ENCODE results near the gene FABP2. TPM values are rescaled to one million over a fixed set of nuclear protein-coding genes. Genes with fewer than 3 reads are reported as not detected.
"Not testable (repeated sequence)": the region's sequence is repeated elsewhere in the genome, so short reads cannot be mapped to it uniquely, and the experiment has no call there.

Gene FABP2
- polyA plus RNA-seq, 3 donors from 2014 or later: not detected

- Mint-ChIP-seq H3K4me3 (no peak overlapping the region), H3K36me3 (peaks cover 0 to 3% (median 0%) of the 10 kb centered on the region in 3 donors), H3K27me3 (ENCODE audit: low read depth in 3 of 3) (peaks cover 0 to 4% (median 4%) of the 10 kb centered on the region in 3 donors), H3K9me3 (peaks cover 0 to 3% (median 0%) of the 10 kb centered on the region in 6 donors), H3K4me1 (no peaks in the 10 kb centered on the region), H3K27ac (no peak overlapping the region)
- no peak for DNase-seq
Measured at GRCh38 chr4:119337010-119337409, 15.1 kb upstream of the FABP2 start.

- H3K36me3 Mint-ChIP-seq; H3K9me3 Mint-ChIP-seq; DNase-seq; H3K27ac Mint-ChIP-seq; H3K4me3 Mint-ChIP-seq; H3K4me1 Mint-ChIP-seq; H3K27me3 Mint-ChIP-seq (ENCODE audit: low read depth in 3 of 3): not testable (repeated sequence)
Measured at GRCh38 chr4:119336332-119336979, 14.5 kb upstream of the FABP2 start.

DNA sequence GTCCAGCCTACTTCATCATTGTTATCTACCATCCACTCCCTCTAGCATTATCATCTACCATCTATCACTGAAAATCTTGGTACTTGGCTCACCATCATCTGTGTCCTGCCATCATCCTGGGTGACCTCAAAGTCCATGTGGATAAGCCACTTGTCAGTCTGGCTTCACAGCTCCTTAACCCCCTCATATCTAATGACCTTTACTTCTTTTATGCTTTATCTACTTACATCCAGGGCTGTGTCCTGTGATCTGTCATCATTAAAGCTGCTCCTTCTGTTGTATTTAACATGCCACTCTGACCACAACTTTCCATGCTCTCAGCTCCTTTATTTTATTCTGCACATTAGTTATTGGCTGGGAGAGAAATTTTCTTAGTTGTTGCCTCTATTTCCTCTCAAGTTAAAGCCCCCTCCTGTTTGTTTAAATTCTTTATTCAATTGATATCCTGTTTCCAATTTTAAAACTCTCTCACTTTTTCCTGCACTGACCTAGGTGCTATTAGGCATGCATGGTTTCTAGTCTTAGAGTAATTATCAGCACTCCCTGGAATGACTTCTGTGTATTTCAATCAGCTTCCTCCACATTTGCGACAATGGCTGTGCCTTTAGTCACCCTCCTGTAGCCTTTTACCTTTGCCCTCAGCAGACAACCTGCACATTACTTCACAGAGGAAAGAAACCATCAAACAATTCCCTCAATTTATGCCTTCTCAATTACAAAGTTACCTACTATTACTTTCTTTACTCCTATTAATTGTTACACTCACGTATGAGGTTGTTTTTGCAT is 8.1 kb upstream of the FABP2 start:
- H3K4me3 Mint-ChIP-seq: no peak overlapping the region
- peaks cover 0 to 3% (median 3%) of the 10 kb centered on the region in 3 donors for H3K36me3 Mint-ChIP-seq
- H3K27ac Mint-ChIP-seq: no peak overlapping the region
- H3K27me3 Mint-ChIP-seq (ENCODE audit: low read depth in 3 of 3): peaks cover 0 to 9% (median 0%) of the 10 kb centered on the region in 3 donors
- H3K9me3 Mint-ChIP-seq: peaks cover 0 to 3% (median 0%) of the 10 kb centered on the region in 6 donors
- DNase-seq: no peak
- H3K4me1 Mint-ChIP-seq: no peaks in the 10 kb centered on the region

GRCh38 chr4:119328695-119329094 is 6.8 kb upstream of the FABP2 start:
- no peak for DNase-seq
- Mint-ChIP-seq H3K9me3 (peaks cover 0 to 3% (median 0%) of the 10 kb centered on the region in 6 donors), H3K4me3 (no peak overlapping the region), H3K36me3 (peaks cover 0 to 3% (median 3%) of the 10 kb centered on the region in 3 donors), H3K27me3 (ENCODE audit: low read depth in 3 of 3) (peaks cover 0 to 9% (median 0%) of the 10 kb centered on the region in 3 donors), H3K27ac (no peak overlapping the region), H3K4me1 (no peaks in the 10 kb centered on the region)

- no peaks in the 10 kb centered on the region for H3K4me1 Mint-ChIP-seq
- peaks cover under 1 to 4% (median 4%) of the 10 kb centered on the region in 3 donors for H3K27me3 Mint-ChIP-seq (ENCODE audit: low read depth in 3 of 3)
Measured at GRCh38 chr4:119317990-119318389, 3.9 kb downstream of the FABP2 start.

DNA sequence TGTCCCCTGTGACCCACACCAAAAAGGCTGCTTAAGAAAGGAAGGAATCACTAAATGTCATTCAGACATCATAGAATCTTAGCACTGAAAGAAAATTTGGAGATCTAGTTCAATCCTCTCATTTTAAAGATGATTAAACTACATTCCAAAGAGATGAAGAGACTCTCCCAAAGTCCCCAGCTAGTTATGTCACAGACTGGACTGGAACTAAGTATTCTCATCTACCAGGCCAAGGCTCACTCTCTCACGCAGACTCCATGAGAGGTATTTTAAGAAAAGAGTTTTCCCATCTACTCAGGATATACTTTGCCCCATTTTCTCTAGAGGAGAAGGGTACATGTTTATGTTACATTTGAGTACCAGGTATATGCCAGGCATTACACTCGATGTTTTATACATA is 6.9 kb downstream of the FABP2 start:
- DNase-seq: no peak
- H3K27ac Mint-ChIP-seq: no peak overlapping the region
- H3K9me3 Mint-ChIP-seq: no peaks in the 10 kb centered on the region
- no peaks in the 10 kb centered on the region for H3K4me1 Mint-ChIP-seq
- H3K27me3 Mint-ChIP-seq (ENCODE audit: low read depth in 3 of 3): peaks cover 2 to 4% (median 3%) of the 10 kb centered on the region in 3 donors
- H3K36me3 Mint-ChIP-seq: no peaks in the 10 kb centered on the region
- no peak overlapping the region for H3K4me3 Mint-ChIP-seq

More at GRCh38 chr4:119317990-119318389, 3.9 kb downstream of the FABP2 start:
- no peak for DNase-seq
- H3K27ac Mint-ChIP-seq: no peak overlapping the region
- no peaks in the 10 kb centered on the region for H3K9me3 Mint-ChIP-seq
- no peaks in the 10 kb centered on the region for H3K36me3 Mint-ChIP-seq
- H3K4me3 Mint-ChIP-seq: no peak overlapping the region

DNA sequence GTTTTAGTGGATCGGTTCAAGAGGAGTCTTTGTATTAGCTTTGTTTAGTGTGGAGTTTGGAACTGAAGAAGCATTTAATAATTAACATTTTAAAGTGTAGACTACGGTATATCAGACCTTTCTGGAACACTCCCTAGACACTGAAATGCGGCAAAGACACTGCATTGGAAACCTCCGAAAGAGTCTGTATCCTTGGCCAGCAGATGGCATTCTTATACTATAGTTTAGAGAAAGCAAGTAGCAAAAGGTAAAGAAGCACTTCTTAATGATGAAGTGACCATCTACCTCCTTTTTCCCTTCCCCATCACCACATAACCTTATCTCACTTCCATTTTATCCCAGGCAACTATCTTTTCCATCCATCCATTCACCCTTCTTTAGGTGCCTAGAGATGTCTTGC is 7.6 kb downstream of the FABP2 start:
- no peak for DNase-seq
- H3K27ac Mint-ChIP-seq: no peak overlapping the region
- no peaks in the 10 kb centered on the region for H3K36me3 Mint-ChIP-seq
- peaks cover 3 to 5% (median 3%) of the 10 kb centered on the region in 3 donors for H3K27me3 Mint-ChIP-seq (ENCODE audit: low read depth in 3 of 3)
- H3K9me3 Mint-ChIP-seq: no peaks in the 10 kb centered on the region
- H3K4me3 Mint-ChIP-seq: no peak overlapping the region
- no peaks in the 10 kb centered on the region for H3K4me1 Mint-ChIP-seq

DNA sequence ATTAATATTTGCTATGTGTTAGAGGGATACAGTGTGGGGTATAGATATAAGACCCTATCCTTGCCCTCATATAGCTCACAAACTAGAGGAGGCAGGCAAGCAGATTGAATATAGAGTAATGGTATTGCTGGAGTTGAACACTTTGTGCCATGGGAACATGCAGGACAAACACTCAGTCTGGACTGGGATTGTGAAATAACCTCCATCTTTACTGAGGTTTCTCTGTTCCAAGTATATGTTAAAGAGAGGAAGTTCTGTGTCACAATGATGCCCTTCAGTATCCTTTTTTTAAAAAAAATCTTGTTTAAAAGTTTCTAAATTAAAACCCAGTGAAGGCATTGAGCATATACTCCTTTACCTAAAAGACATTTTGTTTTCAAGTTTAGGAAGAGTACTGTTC is 8.7 kb downstream of the FABP2 start:
- no peaks in the 10 kb centered on the region for H3K4me1 Mint-ChIP-seq
- no peaks in the 10 kb centered on the region for H3K36me3 Mint-ChIP-seq
- H3K4me3 Mint-ChIP-seq: no peak overlapping the region
- H3K9me3 Mint-ChIP-seq: no peaks in the 10 kb centered on the region
- DNase-seq: no peak
- peaks cover 4 to 5% (median 5%) of the 10 kb centered on the region in 3 donors for H3K27me3 Mint-ChIP-seq (ENCODE audit: low read depth in 3 of 3)
- no peak overlapping the region for H3K27ac Mint-ChIP-seq

DNA sequence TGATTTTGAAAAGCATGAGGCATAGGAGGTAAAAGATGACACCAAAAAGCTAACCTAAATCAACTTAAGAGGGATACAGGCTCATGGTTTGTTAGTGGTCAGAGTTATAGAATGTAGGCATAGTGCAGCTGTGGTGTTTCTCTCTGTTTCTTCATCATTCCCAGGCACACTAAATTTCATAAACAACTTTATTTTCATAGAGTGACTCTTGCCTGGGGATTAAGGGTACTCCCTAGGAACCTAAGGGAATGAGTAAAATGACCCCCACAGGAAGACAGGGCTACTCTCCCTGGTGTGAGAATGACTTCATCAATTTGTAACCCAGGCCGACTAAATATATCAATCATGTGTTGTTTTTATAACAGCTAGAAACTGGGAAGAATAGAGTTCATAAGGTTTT is 11.1 kb downstream of the FABP2 start:
- Mint-ChIP-seq H3K4me3 (no peak overlapping the region), H3K36me3 (no peaks in the 10 kb centered on the region), H3K27me3 (ENCODE audit: low read depth in 3 of 3) (peaks cover 4 to 7% (median 5%) of the 10 kb centered on the region in 3 donors), H3K4me1 (no peaks in the 10 kb centered on the region), H3K27ac (no peak overlapping the region), H3K9me3 (no peaks in the 10 kb centered on the region)
- no peak for DNase-seq

DNA sequence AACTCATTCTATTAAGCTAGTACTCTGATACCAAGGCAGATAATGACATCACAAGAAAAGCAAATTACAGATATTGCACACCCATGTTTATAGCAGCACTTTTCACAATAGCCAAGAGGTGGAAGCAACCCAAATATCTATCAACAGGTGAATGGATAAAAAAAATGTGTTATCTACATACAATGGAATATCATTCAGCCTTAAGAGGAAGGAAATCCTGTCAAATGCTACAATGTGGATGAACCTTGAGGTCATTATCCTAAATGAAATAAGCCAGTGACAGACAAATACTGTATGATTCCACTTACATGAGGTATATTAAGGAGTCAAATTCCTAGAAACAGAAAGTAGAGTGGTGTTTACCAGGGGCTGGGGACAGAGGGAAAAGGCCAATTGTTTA is 14.3 kb downstream of the FABP2 start:
- Mint-ChIP-seq H3K27ac (no peak overlapping the region), H3K4me1 (no peaks in the 10 kb centered on the region), H3K27me3 (ENCODE audit: low read depth in 3 of 3) (peaks cover 1 to 6% (median 4%) of the 10 kb centered on the region in 3 donors), H3K36me3 (peaks cover 0 to 4% (median 0%) of the 10 kb centered on the region in 3 donors), H3K9me3 (no peaks in the 10 kb centered on the region), H3K4me3 (no peak overlapping the region)
- DNase-seq: no peak

GRCh38 chr4:119304431-119304830 is 17.5 kb downstream of the FABP2 start:
- H3K4me3 Mint-ChIP-seq: no peak overlapping the region
- no peak overlapping the region for H3K27ac Mint-ChIP-seq
- peaks cover 11 to 14% (median 12%) of the 10 kb centered on the region in 3 donors for H3K27me3 Mint-ChIP-seq (ENCODE audit: low read depth in 3 of 3)
- H3K4me1 Mint-ChIP-seq: peaks cover 17 to 22% of the 10 kb centered on the region in 2 donors
- peaks cover 0 to 4% (median 0%) of the 10 kb centered on the region in 3 donors for H3K36me3 Mint-ChIP-seq
- no peak for DNase-seq
- H3K9me3 Mint-ChIP-seq: no peaks in the 10 kb centered on the region

- Mint-ChIP-seq H3K27ac (no peak overlapping the region), H3K4me3 (no peak overlapping the region), H3K36me3 (peaks cover 0 to 4% (median 0%) of the 10 kb centered on the region in 3 donors), H3K4me1 (peaks cover 23 to 29% of the 10 kb centered on the region in 2 donors), H3K27me3 (ENCODE audit: low read depth in 3 of 3) (peaks cover 9 to 14% (median 10%) of the 10 kb centered on the region in 3 donors), H3K9me3 (no peaks in the 10 kb centered on the region)
- DNase-seq: no peak
Measured at GRCh38 chr4:119303587-119304305, 18.2 kb downstream of the FABP2 start.

GRCh38 chr4:119302073-119302832 is 19.7 kb downstream of the FABP2 start:
- Mint-ChIP-seq H3K4me1 (peaks cover 33 to 41% of the 10 kb centered on the region in 2 donors), H3K27me3 (ENCODE audit: low read depth in 3 of 3) (peaks cover 9 to 12% (median 10%) of the 10 kb centered on the region in 3 donors), H3K9me3 (no peaks in the 10 kb centered on the region), H3K4me3 (peak overlapping the region in 4 of 5 donors; percentile 2 to 99 (median 74)), H3K36me3 (peaks cover 0 to 6% (median 4%) of the 10 kb centered on the region in 3 donors), H3K27ac (peak overlapping the region in 2 of 6 donors; percentile 0 to 16)
- no peak for DNase-seq
